ENCODE results near the gene HDAC2.

Gene HDAC2

GRCh38 chr6:113978084-113978675 lies 7.2 kb upstream of the HDAC2 start:
- H3K27ac ChIP-seq = no peak overlapping the region
- ChIA-PET POLR2A (ENCODE audit: low non-redundant PET) (no interaction called here), CTCF (no interaction called here)
- no peak for TF ChIP-seq CTCF (conservative IDR thresholded peaks at IDR 0.05; ENCODE audit: low read depth)
- no peak for DNase-seq (ENCODE audit: low spot score)

- no peak for TF ChIP-seq CTCF (conservative IDR thresholded peaks at IDR 0.05; ENCODE audit: low read depth)
- POLR2A ChIA-PET (ENCODE audit: low non-redundant PET) = no interaction called here
- H3K27ac ChIP-seq = no peak overlapping the region
- no peak for DNase-seq (ENCODE audit: low spot score)
- CTCF ChIA-PET = no interaction called here
These were observed 5.9 kb upstream of the HDAC2 start for GRCh38 chr6:113976806-113977205.

- no peak for TF ChIP-seq CTCF (conservative IDR thresholded peaks at IDR 0.05; ENCODE audit: low read depth)
- H3K27ac ChIP-seq = peak overlapping the region; percentile 86
- CTCF ChIA-PET = no interaction called here
- no peak for DNase-seq (ENCODE audit: low spot score)
- POLR2A ChIA-PET (ENCODE audit: low non-redundant PET) = no interaction called here
These were observed 793 bp upstream of the HDAC2 start for GRCh38 chr6:113971741-113972140.

- peak; percentile 43 for DNase-seq (ENCODE audit: low spot score)
- peak overlapping the region; percentile 86 for H3K27ac ChIP-seq
- ChIA-PET CTCF (no interaction called here), POLR2A (ENCODE audit: low non-redundant PET) (no interaction called here)
- TF ChIP-seq CTCF (conservative IDR thresholded peaks at IDR 0.05; ENCODE audit: low read depth) = no peak
These were observed 802 bp downstream of the HDAC2 start for GRCh38 chr6:113969888-113970804.

GRCh38 chr6:113968472-113968871 lies 2.5 kb downstream of the HDAC2 start:
- DNase-seq (ENCODE audit: low spot score) = no peak
- ChIA-PET POLR2A (ENCODE audit: low non-redundant PET) (no interaction called here), CTCF (interaction anchor here (0.6 to 0.8 kb wide), 3 partner anchors 10 to 617 kb away, joined by 3 read pairs; no protein-coding TSS in a partner anchor)
- no peak for TF ChIP-seq CTCF (conservative IDR thresholded peaks at IDR 0.05; ENCODE audit: low read depth)
- no peak overlapping the region for H3K27ac ChIP-seq

GRCh38 chr6:113967777-113968176 lies 3.2 kb downstream of the HDAC2 start:
- no peak overlapping the region for H3K27ac ChIP-seq
- DNase-seq (ENCODE audit: low spot score) = no peak
- ChIA-PET CTCF (interaction anchor here (0.6 to 0.8 kb wide), 2 partner anchors 10 to 13 kb away, joined by 3 read pairs; no protein-coding TSS in a partner anchor), POLR2A (ENCODE audit: low non-redundant PET) (no interaction called here)
- TF ChIP-seq CTCF (conservative IDR thresholded peaks at IDR 0.05; ENCODE audit: low read depth) = no peak

Measured in RWPE1 (cell line).